OCI-LY1 (cell line): ENCODE results near the gene RNASE8.

ENCODE experiments used
- H2AFZ ChIP-seq: fragments of 200-600 bp; sonication (generic), shearing (Covaris generic); 2 replicates; pipeline ENCODE4 v1.6.0; 2014; ENCODE audit warnings: antibody characterized with exemption, mild to moderate bottlenecking, low read length
- H3F3A ChIP-seq: fragments of 200-600 bp; sonication (generic), shearing (Covaris generic); 2 replicates; pipeline ENCODE4 v1.6.0; 2014; ENCODE audit warnings: mild to moderate bottlenecking, antibody characterized with exemption, low read length, moderate library complexity; ENCODE audit not compliant: insufficient read depth
- H3K27ac ChIP-seq: fragments of 200-600 bp; sonication (generic); 2 replicates; pipeline ENCODE4 v1.5.1; 2014; ENCODE audit warnings: low read length, mixed run types, mild to moderate bottlenecking, low read depth; ENCODE audit not compliant: poor library complexity, severe bottlenecking
- H3K27me3 ChIP-seq: fragments of 200-600 bp; sonication (generic); 2 replicates; pipeline ENCODE4 v1.6.0; 2014; ENCODE audit warnings: antibody characterized with exemption, mild to moderate bottlenecking, low read length, moderate library complexity; ENCODE audit not compliant: insufficient read depth
- H3K36me3 ChIP-seq: fragments of 200-600 bp; sonication (generic); 2 replicates; pipeline ENCODE4 v1.6.1; 2014; ENCODE audit warnings: mild to moderate bottlenecking, antibody characterized with exemption, low read length, moderate library complexity, mixed read lengths; ENCODE audit not compliant: insufficient read depth
- H3K4me1 ChIP-seq: fragments of 200-600 bp; sonication (generic); 2 replicates; pipeline ENCODE4 v1.5.1; 2014; ENCODE audit warnings: mild to moderate bottlenecking, low read length, moderate library complexity; ENCODE audit not compliant: insufficient read depth, severe bottlenecking
- H3K4me2 ChIP-seq: fragments of 200-600 bp; sonication (generic), shearing (Covaris generic); 2 replicates; pipeline ENCODE4 v1.6.1; 2014; ENCODE audit warnings: low read length
- H3K4me3 ChIP-seq: fragments of 200-600 bp; sonication (generic); 2 replicates; pipeline ENCODE4 v1.5.1; 2014; ENCODE audit warnings: low read length, low read depth, mild to moderate bottlenecking, mixed read lengths; ENCODE audit not compliant: poor library complexity, severe bottlenecking
- H3K79me2 ChIP-seq: fragments of 200-600 bp; shearing (Covaris generic); 2 replicates; pipeline ENCODE4 v1.6.1; 2016; ENCODE audit warnings: mixed run types, low read length, mixed read lengths; ENCODE audit not compliant: insufficient read depth
- H3K9ac ChIP-seq: fragments of 200-600 bp; sonication (generic), shearing (Covaris generic); 2 replicates; pipeline ENCODE4 v1.6.1; 2014; ENCODE audit warnings: mild to moderate bottlenecking, low read length, mixed read lengths
- H3K9me2 ChIP-seq: fragments of 200-600 bp; sonication (generic), shearing (Covaris generic); 2 replicates; pipeline ENCODE4 v1.6.1; 2014; ENCODE audit warnings: low read depth, mild to moderate bottlenecking, low read length, mixed read lengths
- H3K9me3 ChIP-seq: fragments of 200-600 bp; shearing (Covaris generic); 2 replicates; pipeline ENCODE4 v1.6.1; 2014; ENCODE audit warnings: low read length, mixed read lengths
- H4K20me1 ChIP-seq: fragments of 200-600 bp; sonication (generic), shearing (Covaris generic); 2 replicates; pipeline ENCODE4 v1.6.0; 2016; ENCODE audit warnings: mild to moderate bottlenecking, low read length; ENCODE audit not compliant: insufficient read depth
- CTCF ChIP-seq: fragments of 200-600 bp; sonication (generic), shearing (Covaris generic); IDR thresholded peaks from 2 replicates; pipeline ENCODE4 v1.5.1; 2017; ENCODE audit warnings: mild to moderate bottlenecking, antibody characterized with exemption, low read length, moderate library complexity, mixed read lengths
- EZH2 ChIP-seq: fragments of 200-600 bp; sonication (generic), shearing (Covaris generic); IDR thresholded peaks from 2 replicates; pipeline ENCODE4 v1.8.0; 2017; ENCODE audit warnings: borderline replicate concordance, mixed run types, mild to moderate bottlenecking, antibody characterized with exemption, low read length, moderate library complexity, mixed read lengths

RNASE8 gene

DNA sequence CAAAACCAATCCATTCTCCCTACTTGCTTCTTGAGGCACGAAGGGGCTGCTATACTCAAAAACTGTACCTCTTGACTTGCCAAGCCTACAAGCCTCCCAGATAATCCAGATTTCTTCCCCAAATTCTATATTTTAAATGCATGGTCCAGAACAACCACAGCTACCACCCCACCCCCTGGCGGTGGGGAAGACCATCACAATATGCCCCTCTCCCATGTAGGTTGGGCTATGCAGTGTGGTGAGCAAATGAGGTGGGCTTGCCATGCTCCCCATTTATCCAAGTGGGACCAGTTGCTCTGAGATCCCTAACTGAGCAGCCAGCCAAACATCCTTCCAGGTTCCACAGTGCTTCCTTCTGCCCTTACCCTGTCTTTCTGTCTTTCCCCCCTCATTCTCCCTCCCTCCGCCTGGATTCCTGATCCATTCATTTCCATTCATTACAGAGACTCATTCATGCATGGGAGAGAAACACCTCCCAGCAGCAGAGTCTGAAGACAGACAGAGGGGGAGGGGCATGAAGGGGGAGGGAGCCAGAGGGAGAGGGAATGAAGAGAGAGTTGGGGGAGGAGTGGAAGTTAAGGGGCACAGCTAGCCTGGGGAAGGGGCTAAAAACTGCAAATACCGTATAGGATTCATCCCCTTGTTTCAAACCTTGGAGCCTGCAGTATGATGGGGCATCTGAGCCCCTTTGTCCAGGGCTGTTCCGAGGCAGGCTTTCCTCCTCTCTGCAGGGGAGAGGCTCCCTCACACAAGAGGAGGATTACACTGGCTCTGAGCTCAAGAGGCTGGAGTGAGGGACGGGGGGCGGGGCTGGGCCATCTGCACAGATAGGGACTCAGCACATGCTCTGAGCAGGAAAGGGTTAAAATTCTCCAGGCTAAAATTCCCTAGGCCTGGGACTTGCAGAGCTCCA is 36.4 kb downstream of the RNASE8 start:
- Histone ChIP-seq H3K4me2 (no peak overlapping the region), H3K27me3 (no peaks in the 10 kb centered on the region), H2AFZ (no peak overlapping the region), H3K9me3 (no peaks in the 10 kb centered on the region), H3K79me2 (no peaks in the 10 kb centered on the region), H3K9me2 (no peaks in the 10 kb centered on the region), H4K20me1 (no peaks in the 10 kb centered on the region), H3K27ac (no peak overlapping the region), H3F3A (no peaks in the 10 kb centered on the region), H3K4me3 (no peak overlapping the region), H3K9ac (no peak overlapping the region), H3K4me1 (peaks cover 10% of the 10 kb centered on the region), H3K36me3 (no peaks in the 10 kb centered on the region)
- TF ChIP-seq CTCF: peak; percentile 39; the same call in 1 of the 2 replicates
- TF ChIP-seq EZH2: no peak

GRCh38 chr14:21095430-21096205 is 38.0 kb downstream of the RNASE8 start:
- no peaks in the 10 kb centered on the region for H3K9me2 ChIP-seq
- H3K4me3 ChIP-seq: no peak overlapping the region

DNA sequence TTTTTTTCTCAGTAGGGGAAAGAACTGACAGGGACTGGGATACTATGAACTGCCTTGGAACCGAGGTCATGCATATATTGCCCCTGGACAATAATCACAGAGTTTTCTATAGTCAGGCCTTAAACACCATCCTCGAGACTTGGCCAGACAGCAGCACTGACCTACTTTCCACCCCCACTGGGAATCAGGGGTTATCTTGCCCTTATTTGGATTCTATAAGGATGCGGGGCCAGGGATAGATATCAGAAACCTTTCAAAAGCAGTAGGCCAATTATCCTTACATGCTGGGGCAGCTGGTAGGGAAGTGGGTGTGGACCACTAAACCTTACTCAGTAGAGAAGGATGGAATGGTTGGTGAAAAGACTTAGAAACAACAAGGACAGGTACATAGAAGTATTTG is 38.8 kb downstream of the RNASE8 start:
- H3K27ac ChIP-seq: no peak overlapping the region
- no peaks in the 10 kb centered on the region for H3K79me2 ChIP-seq
- TF ChIP-seq CTCF: no peak
- TF ChIP-seq EZH2: no peak
- H3F3A ChIP-seq: no peaks in the 10 kb centered on the region
- peaks cover 11% of the 10 kb centered on the region for H3K4me1 ChIP-seq
- H4K20me1 ChIP-seq: no peaks in the 10 kb centered on the region
- H2AFZ ChIP-seq: no peak overlapping the region
- no peaks in the 10 kb centered on the region for H3K36me3 ChIP-seq
- H3K9me3 ChIP-seq: no peaks in the 10 kb centered on the region
- H3K27me3 ChIP-seq: no peaks in the 10 kb centered on the region
- no peak overlapping the region for H3K4me3 ChIP-seq
- H3K4me2 ChIP-seq: no peak overlapping the region
- H3K9me2 ChIP-seq: no peaks in the 10 kb centered on the region
- H3K9ac ChIP-seq: no peak overlapping the region

More at GRCh38 chr14:21095430-21096205, 38.0 kb downstream of the RNASE8 start:
- Histone ChIP-seq H3K4me2 (no peak overlapping the region), H3K79me2 (no peaks in the 10 kb centered on the region), H4K20me1 (no peaks in the 10 kb centered on the region), H3K9me3 (no peaks in the 10 kb centered on the region), H3K4me1 (peaks cover 11% of the 10 kb centered on the region), H3K36me3 (no peaks in the 10 kb centered on the region), H3K27me3 (no peaks in the 10 kb centered on the region), H2AFZ (no peak overlapping the region), H3K9ac (no peak overlapping the region), H3F3A (no peaks in the 10 kb centered on the region), H3K27ac (no peak overlapping the region)
- no peak for TF ChIP-seq CTCF
- no peak for TF ChIP-seq EZH2
